Measurements from ENCODE around the gene EFHB.
"Not testable (repeated sequence)": the region's sequence is repeated elsewhere in the genome, so short reads cannot be mapped to it uniquely, and the experiment has no call there.

The EFHB gene, protein sequence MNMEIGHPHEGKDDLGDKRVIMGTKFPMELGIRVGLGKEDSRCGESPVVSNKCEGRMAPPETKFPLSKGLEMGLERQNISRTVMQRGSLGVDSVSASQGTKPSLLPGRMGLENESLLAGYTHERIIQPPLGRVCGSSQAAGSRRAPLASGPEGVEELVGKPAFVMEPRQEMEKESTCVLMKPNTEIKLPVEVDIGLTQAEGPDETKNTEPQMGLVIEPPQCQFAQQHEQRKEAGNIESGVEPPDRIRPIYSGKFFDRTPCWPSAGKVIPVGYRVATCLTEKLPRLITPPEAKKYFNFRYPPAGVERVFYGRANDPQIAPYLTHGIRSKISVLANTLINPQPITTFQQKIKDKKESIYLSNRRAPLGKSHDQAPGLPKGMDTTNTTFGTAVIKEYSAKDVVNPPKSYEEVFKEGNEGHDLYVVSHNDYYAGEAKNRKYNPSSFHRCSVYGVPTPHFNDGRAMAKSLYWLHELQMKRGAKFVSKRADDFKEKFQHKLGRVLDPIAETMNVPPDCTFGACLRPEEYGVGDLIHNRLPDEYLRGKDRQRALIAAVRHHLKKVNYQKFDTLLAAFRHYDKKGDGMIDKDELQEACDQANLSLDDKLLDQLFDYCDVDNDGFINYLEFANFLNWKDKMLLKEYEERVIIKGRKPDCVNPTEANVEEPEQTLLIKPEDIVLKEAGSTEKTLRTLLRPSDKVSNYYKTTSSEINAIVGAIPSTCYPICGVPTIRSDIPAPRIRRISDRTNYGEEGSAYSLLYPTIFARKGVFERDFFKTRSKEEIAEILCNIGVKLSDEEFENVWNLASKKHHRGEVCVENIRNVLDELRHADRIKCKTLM

DNA sequence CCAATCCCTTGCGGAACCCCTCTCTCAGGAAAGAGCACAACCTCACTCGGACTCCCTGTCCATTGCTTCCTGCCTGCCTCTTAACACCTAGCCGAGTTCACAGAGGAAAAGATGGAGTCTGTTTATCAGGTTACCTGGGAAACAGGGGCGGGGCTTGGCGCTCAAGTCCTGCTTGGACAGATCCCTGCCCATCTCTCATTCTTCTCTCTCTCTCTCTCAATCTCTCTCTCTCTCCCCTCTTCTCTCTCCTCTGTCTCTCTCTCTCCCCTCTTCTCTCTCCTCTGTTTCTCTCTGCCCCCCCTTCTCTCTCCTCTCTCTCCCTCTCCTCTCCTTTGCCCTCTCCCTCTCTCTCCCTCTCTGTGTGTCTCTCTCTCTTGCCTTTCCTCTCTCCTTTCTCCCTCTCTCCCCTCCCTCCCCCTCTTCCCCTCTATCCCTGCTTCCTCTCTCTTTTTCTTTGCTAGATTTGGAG, at the start of gene EFHB:
Gene EFHB (minus strand): TSS at position 120 of the 469 bp plus-strand sequence. CDS start 199 bp downstream, outside the sequence.
- no peak for DNase-seq (ENCODE audit: extremely low read depth in 1 of 2, low read depth in 1 of 2)

DNA sequence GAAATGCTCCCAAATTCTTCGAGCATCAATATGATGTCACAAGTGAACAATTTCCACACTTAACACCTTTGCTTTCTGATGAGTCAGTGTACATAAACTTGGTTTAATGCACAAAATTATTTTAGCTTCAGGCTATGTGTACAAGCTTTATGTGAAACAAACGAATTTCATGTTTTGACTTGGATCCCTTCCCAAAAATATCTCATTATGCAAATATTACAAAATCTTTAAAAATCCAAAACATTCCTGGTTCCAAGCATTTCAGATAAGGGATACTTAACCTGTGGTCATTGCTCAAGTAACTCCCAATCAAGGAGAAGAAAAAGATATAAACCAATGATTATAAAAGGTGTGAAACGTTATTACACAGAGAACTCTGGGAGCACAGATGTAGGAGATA, 38.0 kb upstream of the EFHB start:
- DNase-seq (ENCODE audit: extremely low read depth in 1 of 2, low read depth in 1 of 2) = no peak

DNA sequence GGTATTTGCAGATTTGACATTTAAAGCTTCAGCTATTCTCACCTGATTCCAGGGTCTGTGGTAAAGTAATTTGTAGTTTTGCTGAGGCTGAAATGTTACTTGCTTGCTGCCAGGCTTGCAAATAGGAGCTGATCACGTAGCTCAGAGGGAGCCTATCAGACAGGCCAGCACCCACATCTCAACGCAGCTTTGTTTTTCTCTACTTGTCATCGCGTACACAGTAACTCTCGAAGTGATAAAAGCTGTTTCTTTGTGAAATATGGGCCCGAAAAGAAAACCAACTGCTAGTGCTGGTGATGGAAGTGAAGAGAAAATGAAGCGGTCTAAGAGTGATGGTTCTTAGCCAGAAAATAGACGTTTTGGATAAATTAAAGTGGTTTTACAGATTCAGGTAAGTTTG, 36.3 kb upstream of the EFHB start:
- DNase-seq (ENCODE audit: extremely low read depth in 1 of 2, low read depth in 1 of 2) = no peak

DNA sequence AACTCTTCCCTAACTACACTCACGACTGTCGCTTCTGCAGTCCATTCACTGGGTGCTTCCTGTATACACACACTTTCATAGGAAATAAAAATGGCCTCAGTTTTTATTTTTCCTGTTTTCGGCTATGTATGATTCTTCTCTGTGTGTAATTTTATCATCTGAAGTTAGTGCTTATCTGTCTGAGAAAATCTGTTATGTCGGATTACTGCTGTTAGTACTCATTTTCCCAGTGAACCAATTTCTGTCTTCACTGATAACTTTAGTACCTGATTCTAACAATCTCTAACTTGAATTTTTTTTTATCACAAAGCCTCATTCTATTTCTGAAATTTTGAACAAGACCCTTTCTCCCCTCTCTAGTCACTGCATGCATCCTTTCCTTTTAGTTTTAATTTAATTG, 33.8 kb upstream of the EFHB start:
- no peak for DNase-seq (ENCODE audit: extremely low read depth in 1 of 2, low read depth in 1 of 2)

DNA sequence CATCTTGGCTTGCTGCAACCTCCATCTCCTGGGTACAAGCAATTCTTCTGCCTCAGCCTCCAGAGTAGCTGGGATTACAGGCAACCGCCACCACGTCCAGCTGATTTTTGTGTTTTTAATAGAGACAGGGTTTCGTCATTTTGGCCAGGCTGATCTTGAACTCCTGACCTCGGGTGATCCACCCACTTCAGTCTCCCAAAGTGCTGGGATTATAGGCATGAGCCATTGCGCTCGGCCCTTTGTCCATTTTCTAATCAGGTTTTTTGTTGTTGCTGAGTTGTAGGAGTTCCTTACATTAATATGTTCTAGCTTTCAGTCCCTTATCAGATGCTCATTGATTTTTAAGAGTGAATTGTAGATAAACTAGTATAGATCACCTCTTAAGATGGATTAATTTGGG, 33.2 kb upstream of the EFHB start:
- no peak for DNase-seq (ENCODE audit: extremely low read depth in 1 of 2, low read depth in 1 of 2)

DNA sequence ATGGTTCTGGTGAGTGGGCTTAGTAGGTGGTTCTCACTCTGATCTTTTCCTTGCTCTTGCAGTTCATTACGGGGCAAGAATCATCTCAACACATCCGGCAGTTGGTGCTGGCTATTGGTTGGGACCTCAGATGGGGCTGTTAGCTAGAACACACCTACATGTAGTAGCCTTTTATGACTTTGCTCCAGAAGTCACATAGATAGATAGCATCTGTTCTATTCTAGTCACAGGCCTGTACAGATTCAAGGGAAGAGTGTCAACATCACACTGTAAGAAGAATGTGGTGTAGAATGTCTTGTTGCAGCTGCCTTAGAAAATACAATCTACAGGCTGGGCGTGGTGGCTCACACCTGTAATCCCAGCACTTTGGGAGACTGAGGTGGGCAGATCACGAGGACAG, 27.9 kb upstream of the EFHB start:
- DNase-seq (ENCODE audit: extremely low read depth in 1 of 2, low read depth in 1 of 2) = no peak

DNA sequence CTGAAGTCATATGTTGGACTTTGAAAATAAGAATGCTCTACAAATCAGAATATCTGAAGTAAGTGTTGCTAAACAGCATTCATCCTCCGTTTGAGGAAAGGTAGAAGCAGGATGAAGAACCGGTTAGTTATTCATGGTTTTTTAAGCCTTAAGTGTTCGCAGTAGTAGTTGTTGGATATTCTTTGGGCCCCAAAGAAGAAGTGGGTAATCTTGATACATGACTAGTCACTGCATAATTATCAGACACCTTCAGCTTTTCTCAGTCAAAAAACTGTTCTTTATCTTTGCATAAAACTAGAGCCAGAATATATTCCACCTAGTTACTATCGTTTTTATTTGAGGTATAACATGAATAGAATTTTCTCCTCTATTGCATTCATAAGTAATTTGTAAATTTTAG, 26.7 kb upstream of the EFHB start:
- no peak for DNase-seq (ENCODE audit: extremely low read depth in 1 of 2, low read depth in 1 of 2)

DNA sequence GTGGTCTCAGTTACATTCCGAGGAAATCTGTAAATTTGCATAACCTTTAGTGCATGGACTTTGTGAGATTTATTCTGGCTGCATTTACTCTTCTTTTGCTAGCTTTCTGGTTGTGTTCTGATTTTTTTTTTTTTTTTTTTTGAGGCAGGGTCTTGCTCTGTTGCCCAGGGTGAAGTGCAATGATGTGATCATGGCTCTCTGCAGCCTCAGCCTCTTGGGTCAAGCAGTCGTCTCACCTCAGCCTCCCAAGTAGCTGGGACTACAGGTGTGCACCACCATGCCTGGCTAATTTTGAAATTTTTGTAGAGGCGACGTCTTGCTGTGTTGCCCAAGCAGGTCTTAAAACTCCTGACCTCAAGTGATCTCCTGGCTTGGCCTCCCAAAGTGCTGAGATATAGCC, 25.5 kb upstream of the EFHB start:
- DNase-seq (ENCODE audit: extremely low read depth in 1 of 2, low read depth in 1 of 2) = no peak

DNA sequence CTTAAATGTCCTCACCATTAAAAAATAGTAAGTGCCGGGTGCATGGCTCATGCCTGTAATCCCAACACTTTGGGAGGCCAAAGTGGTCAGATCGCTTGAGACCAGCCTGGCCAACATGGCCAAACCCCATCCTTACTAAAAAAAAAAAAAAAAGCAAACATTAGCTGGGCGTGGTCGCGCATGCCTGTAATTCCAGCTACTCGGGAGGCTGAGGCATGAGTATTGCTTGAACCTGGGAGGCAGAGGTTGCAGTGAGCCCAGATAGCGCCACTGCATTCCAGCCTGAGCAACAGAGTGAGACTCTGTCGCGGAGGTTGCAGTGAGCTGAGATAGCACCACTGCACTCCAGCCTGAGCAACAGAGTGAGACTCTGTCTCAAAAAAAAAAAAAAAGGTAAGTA, 23.3 kb upstream of the EFHB start:
- DNase-seq (ENCODE audit: extremely low read depth in 1 of 2, low read depth in 1 of 2) = not testable (repeated sequence)

DNA sequence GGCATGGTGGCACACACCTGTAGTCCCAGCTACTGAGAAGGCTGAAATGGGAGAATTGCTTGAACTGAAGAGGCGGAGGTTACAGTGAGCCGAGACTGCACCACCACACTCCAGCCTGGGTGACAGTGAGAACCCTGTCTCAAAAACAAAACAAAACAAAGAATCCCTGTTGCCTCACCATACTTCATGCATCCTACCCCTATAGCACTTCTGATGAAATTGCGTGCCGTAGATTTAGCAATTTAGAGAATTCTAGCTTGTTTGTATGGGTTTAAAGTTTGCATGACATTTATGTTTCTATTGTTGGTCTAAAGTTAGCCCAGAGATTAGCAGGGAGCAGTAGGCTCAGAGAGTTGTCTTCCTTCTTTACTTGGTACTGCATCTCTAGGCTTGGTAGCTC, 20.7 kb upstream of the EFHB start:
- no peak for DNase-seq (ENCODE audit: extremely low read depth in 1 of 2, low read depth in 1 of 2)

DNA sequence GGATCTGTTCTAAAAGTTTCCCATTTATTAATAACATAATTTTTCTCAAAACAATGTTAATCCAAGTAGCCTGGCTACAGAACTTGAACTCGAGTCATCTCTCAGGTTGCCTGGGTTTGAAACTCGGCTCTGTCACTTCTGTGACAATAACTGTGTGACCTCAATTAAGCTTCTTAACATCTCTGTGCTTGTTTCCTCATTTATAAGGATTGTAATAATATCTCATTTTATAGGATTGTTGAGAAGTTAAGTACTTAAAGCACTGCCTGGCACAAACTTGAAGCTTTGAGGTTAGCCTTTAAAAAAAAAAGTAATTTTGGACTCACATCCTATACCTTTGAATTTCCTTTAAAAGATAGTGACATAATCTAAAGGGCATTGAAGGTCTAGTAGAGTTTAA, 16.3 kb upstream of the EFHB start:
- DNase-seq (ENCODE audit: extremely low read depth in 1 of 2, low read depth in 1 of 2) = no peak

DNA sequence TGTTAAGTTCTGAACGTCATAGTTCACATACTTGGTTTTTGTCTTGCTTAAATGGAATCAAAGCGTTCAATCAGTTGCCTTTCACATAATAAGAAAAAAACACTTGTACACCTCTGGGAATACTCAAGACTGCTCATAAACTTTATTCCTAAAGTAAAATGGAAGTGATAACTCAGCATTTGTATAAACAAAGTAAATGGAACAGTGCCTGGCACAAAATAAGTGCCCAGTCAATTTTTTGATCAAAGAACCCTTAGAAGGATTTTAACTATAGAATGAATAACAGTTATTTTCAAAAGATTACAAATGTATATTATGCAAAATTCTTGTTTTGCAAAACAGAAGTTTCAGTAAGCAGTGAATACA, 14.2 kb upstream of the EFHB start:
- DNase-seq (ENCODE audit: extremely low read depth in 1 of 2, low read depth in 1 of 2) = no peak

DNA sequence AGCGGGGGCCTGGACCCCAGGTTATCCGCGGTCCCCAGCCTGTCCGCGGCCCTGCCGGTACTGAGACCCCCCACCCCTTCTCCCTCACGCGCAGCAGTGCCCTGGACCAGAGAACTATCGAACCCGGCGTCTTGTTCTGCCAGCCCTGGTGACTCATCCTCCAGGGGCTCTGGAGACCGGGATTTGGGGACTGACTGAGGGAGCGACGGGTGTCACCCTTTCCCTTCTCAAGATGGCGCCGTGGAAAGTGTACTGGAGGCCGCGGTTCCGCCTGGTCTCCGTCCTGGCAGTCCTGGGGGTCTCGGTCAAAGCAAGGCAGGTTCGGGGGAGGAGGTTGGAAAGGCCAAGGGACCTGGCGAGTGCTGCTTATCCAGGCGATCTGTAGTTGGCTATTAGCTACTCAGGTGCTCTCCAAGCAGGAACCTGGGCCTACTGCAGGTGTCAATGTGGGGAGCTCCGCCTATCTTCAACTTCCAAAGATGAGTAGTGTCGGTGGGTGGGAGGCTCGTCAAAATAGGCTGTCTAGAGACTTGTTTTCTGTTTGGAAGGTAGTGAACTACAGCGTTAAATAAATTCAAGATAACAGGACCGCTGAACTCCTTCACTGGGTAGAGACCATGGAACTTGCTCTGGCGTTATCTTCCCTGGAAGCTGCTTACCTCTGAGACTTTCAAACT, 13.7 kb upstream of the EFHB start:
- DNase-seq (ENCODE audit: extremely low read depth in 1 of 2, low read depth in 1 of 2) = peak in 1 of 2 donors; percentile 33

DNA sequence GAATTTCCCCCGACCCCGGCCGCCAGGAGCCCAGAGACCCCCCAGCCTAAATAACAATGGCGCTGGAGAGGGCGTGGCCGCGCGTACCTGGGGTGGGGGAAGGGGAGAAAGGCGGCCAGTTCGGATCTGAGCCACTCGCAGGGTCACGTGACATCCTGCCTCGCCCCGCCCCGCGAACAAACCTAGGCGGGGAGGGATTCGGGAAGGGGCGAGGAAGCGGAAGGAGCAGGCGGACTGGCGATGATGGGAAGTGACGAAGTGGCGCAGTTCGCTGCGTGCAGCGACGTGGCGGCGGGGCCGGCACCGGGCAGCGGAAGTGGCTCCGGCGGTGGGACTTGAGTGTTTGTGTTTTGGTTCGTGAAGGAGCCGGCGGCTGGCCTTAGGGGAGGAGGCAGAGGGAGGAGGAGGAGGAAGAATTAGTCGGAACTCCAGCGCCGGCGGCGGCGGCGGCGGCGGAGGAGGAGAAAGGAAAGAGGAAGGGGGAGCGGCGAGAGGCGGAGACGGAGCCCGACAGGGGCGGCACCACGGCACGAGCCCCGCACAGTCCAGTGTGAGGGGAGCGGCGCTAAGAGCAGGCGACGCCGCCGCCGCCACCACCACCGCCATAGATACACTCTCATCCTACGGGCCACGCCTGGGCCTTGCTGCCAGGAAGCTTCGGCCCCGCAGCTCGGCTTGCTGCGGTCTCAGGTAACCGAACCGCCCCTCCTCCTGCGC, 13.0 kb upstream of the EFHB start, which contains the start of gene RAB5A:
Gene RAB5A (plus strand): TSS at position 266 of the 717 bp plus-strand sequence. CDS start 3,802 bp downstream, outside the sequence.
- DNase-seq (ENCODE audit: extremely low read depth in 1 of 2, low read depth in 1 of 2) = peak; percentile 96

DNA sequence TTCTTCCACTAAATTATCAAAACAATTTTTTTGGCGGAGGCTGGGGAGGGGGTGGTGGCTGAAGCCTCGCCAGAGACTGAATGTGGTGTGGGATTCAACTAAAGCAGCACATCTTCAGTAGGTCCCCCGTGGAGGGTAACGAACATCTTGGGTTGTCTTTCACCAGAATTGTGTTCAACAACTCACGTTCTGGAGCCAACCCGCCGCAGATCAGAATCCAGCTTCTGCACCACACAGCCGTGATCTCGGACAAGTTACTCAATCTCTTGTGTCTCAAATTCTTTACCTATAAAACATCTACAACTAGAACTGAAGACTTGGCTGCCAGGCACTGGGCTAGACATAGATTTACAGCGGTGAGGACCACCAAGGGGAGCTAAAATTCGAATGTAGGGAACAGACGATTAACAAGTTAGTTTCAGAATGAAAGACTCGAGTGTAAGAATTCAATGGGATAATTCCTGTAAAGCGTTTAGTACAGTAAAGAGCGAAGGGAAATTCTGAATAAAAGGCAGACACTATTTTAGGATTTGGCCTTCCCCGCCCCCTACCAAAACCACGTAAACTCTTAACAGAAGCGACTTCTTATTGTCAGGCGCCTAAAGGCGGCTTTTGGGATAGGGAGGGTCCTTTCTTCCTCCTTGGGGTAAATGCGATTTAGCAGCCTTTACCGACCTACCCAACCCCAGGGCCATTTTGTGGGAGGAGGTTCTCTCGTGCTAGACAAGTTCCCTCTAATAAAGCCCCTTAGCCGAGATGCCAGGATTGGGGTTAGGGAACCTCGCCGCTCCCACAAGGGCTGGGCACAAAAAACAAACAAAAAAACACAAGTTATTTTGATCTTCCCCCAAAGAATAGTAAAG, 12.2 kb upstream of the EFHB start:
- DNase-seq (ENCODE audit: extremely low read depth in 1 of 2, low read depth in 1 of 2) = no peak

DNA sequence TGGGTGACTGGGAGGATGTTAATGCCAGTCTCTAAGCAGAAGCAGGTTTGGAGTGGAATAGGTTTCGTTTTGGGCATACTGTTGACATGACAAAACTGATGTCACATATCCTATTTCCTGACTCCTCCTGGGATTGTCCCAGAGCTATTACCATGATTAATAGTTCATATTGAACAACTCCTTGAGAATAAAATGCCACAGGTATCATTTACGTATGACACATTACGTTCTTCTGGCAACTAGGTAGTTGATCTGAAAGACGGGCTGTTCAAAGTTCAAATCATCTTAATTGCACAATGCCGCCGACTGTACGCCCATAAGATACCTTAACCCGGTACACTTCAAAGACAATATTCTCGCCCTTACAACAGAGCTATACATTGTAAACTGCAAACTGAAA, 11.5 kb upstream of the EFHB start:
- DNase-seq (ENCODE audit: extremely low read depth in 1 of 2, low read depth in 1 of 2) = no peak

DNA sequence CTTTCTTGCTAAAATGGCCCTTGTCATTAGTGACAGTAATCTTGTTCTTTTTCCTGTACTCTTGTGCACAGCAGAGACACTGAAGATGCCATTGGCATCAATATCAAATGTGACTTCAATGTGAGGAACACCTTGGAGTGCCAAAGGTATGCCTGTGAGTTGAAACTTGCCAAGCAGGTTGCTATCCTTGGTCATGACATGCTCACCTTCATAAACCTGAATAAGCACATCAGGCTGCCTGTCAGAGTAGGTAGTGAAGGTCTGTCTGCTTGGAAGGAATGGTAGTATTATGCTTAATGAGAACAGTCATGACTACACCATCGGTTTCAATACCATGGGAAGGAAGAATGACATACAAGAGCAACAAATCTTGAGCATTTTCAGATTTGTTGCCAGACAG, 6.6 kb upstream of the EFHB start:
- no peak for DNase-seq (ENCODE audit: extremely low read depth in 1 of 2, low read depth in 1 of 2)

DNA sequence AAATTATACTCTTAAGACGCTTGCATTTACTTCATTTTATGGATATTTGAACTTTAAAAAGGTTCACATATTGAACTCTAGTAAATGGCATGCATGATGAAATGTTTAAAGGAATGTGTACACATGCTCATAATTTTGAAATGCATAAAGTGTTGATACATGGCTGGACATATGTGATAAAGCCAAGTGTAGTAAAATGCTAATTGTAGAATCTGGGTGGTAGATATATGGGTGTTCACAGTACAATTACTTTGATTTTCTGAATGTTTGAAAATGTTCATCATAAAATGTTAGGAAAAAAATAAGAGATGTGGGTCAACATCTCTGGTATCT, 4.2 kb upstream of the EFHB start:
- no peak for DNase-seq (ENCODE audit: extremely low read depth in 1 of 2, low read depth in 1 of 2)

DNA sequence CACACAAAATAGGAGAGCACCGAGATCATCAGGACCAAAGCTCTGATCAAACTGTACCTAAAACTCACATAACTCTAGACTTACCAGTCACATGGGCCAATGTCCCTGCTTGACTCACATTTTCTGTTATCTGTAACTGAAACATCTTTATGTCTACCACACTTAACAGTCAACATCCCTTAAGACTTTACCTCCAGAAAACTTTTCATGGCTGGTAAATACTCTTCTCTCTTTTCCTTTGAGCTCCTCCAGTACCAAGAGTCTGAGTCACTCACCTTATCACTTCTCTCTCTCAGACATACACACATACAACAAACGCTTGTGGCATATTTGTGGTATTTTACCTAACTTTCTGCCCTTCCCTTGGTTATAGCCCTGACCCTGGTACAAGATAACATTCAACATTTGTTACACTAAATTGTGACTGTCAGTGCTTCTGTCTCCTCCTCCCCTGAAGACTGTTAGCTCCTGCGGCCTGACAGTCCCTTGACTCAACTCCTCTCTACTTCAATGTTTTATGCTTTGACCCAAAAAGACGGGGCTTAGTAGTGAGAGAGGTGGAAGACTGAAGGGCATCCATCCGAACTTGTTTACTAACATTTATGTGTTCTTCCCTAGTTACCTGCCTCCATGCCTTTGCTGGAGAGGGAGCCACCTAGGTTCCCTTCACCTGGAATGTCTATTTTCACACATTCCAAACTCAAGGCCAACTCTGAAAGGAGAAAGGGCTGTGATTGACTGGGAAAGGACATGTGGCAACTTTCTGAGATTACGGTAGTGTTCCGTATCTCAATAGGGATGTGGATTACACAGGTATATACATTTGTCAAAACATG, 3.7 kb upstream of the EFHB start:
- DNase-seq (ENCODE audit: extremely low read depth in 1 of 2, low read depth in 1 of 2) = no peak

All from stimulated activated CD8-positive, alpha-beta memory T cell treated with anti-CD3 and anti-CD28 coated beads, Interleukin-7, amount 100 ng/mL, for 48 hours (primary cell).